ENCODE data around the gene ALKAL2.
A peak's percentile ranks its signal among the peaks of the same experiment; 100 is the strongest.

Gene ALKAL2

DNA sequence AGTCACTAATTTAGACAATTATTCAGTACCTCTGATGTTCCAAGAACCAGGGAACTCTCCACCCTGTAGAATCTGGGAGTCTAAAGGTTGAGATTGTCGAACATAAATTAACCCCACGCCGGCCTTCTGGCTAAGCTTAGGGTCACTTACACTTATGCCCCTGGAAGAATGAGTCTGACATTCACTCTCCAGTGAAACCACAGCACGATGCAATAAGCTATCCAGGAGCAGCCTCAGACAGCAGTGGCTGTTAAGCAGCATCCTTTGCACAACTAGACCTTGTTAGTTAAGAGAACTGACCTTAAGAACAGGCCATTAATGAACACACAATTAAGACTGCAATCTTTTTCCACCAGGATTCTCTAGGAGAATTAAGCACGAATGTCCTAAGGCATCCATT, 49.0 kb downstream of the ALKAL2 start:
- DNase-seq = no peak

DNA sequence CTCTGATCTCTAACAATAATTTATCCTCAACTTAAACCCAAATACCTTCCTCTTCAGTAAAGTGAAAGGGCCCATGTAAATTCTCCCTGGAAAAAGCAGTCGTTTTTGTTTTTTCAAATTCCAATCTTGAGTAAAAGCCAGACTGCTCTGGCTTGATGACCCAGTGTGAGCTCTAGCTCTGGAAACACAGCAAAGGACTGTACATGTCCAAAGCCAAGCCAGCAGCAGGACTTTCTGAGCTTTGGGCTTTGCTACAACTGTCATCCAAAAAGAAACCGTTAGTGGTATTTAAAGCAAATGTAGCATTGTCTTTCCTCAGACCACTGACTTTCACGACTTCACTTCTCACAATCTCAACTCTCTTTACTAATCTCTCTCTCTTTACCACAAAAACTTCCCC, 49.5 kb downstream of the ALKAL2 start:
- DNase-seq = no peak

DNA sequence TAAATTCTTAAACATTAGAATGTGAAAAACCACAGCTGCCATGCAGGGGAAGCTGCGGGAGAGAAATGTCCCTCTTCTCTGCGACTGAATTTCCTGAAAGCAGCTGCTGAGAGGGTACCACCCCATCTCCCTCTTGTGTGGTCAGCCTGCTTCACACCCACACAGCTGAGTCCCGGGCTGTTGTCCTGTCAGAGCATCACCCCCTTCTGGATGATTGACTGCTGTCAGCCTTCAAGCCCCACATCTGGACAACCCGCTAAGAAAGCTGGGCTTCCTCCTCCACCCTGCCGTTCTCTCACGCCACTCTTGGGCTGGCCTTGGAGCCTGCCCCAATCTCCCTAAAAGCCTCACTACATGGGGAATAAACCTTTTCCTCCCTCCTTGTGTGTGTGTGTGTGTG, 50.0 kb downstream of the ALKAL2 start:
- peak in 1 of 2 donors; percentile 5 for DNase-seq

DNA sequence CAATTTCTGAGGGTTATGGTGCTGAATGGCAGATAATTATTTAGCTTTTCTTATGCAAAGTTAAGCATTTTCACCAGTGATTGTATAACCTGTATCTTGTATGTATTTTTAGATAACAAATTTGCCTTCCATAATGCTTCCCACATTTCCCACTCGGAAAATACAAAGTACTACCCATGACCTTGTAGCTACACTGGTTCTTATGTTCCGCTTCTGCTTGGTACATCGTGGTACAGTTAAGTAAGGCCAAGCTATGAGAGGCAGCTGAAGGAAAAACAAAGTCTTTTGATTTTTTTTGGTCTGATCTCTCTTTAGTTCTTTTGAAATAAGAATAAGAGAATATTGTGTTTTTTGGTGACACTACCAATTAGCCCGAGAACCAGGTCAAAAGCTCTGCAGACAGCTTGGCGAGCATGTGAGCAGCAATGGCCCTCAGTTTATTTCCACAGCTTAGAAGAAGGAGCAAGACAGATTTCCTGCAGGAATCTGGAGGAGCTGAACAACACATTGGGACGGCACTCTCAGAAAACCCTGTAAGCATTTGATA, 50.8 kb downstream of the ALKAL2 start:
- DNase-seq = no peak

DNA sequence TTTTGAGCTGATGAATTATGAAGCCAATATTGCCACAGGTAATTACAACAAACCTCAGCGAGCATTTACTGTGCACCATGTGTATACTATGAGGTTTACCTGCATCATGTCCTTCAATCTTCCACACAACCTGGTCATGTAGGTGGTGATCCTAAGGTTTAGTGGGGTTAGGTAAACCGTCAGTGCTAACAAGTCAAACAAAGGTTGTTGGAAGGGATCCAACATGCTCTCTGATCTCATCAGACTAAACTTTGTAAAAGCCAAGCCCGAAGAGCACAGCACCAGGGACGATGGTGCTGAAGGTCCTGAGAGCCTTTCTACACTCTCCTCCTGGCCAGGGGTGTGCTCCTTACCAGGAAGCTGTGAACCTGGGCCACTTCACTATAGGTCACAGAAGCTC, 53.5 kb downstream of the ALKAL2 start:
- no peak for DNase-seq

DNA sequence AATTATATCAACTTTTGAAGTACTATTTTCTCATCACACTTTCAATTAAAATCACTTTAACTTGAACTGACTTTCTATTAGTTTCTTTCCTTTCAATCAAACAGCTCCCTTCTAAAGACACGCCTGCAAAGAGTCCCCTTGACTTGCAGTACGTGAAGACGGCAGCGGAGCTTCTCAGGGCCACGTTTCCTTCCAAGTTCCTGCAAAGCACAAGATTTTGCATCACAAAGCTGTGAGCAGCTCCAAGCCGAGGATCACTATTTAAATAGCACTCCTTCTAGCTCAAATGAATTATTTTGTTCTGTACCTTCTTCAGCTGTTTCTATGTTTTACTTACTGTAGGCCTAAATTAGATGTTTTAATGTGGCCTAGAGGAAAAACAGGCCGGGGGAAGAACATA, 54.9 kb downstream of the ALKAL2 start:
- no peak for DNase-seq

DNA sequence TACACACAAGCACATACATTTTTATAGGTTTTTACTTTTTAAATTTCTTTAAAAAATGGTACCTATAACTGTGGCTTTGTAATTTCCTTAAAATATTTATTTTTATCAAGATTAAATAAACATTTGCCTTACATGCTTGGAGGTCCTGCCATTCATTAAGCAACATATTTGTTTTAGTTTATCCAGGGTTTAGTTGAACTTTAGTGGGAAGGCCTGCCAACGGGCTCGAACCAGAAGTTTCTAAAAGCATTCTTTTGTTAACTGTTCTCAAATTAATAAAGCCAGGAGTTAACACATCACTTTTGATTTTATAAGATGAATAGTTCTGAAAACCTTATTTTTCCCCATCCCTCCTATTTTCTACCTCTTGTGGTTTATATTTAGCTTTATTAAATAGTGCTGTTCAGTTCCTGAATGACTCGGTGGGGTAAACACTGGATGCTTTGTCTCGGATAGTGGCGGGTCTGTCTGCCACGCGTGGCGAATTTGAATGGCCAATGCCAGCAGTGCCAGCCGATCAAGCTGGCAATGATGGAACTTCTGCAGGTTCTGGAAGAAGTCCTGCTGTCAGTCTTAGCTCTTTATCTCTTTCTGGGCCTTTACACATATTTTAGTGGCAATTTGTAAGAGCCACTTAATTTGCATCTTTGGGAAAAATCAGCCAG, 56.2 kb downstream of the ALKAL2 start:
- DNase-seq = no peak
